ENCODE data around the gene CLCN7. TPM values are rescaled to one million over a fixed set of nuclear protein-coding genes. Genes with fewer than 3 reads are reported as not detected.
A peak's percentile ranks its signal among the peaks of the same experiment; 100 is the strongest.

Gene CLCN7
- total and polyA plus RNA-seq, 2 of the 13 experiments (the other 11 are each of a cell fraction or from before 2014, with no cell fraction given) = 24.6 to 25.1 TPM

DNA sequence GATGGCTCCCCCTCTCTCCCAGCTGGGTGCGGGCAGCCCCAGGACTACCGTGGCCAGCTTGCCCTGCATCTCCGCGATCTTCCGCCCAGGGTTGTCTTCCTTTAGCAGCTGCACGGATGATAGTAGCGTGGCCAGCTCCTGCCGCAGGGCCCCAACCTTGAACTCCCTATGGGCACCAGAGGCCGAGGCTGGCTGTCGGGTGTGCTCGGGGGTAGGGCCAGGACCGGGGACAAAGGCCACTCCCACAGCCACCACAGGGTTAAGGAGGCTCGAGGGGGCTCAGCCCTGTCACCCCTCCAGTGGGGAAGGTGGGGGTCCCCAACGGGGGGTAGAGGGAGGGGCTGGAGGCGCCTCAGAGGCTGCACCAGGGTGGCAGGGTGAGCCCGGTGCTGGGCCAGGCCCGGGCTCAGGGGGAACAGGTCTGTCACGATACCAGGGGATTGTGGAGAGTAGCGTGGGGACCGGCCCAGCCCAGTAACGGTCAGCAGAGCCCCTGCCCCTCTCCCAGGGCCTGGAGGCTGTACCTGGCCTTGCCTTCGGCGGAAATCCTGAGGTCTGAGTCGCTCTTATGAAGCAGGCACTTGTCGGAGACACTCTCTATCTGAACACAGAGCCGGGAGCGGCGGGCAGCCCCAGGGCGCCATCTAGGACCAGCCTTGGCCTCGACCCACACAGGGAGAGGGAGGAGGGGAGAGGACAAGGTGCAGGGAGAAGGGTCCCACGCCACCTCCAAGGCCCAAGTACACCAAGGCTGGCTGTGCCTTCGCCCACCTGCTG is 38.7 kb downstream of the CLCN7 start (continued):
- TF ChIP-seq ZNF460 (CRISPR knock-in tag; IDR thresholded peaks at IDR 0.05; ENCODE audit: borderline replicate concordance) (no peak), GTF2F1 (IDR thresholded peaks at IDR 0.05; ENCODE audit: low read length) (no peak), CHD4 (IDR thresholded peaks at IDR 0.05; ENCODE audit: borderline replicate concordance, low read length) (no peak), NFATC3 (CRISPR knock-in tag; IDR thresholded peaks at IDR 0.05) (no peak), HHEX (CRISPR knock-in tag; IDR thresholded peaks at IDR 0.05) (no peak), TOE1 (CRISPR knock-in tag; IDR thresholded peaks at IDR 0.05) (no peak), ZNF530 (CRISPR knock-in tag; IDR thresholded peaks at IDR 0.05; ENCODE audit: low read depth) (no peak), HNF4G (IDR thresholded peaks at IDR 0.05; ENCODE audit: borderline replicate concordance, low read depth, low read length) (no peak; the same call in 1 of the 2 replicates), HNF4G (CRISPR knock-in tag; IDR thresholded peaks at IDR 0.05; ENCODE audit: borderline replicate concordance, low read depth) (no peak), ZNF724P (CRISPR knock-in tag; IDR thresholded peaks at IDR 0.05; ENCODE audit: borderline replicate concordance) (peak; percentile 74; the same call in 1 of the 2 replicates), ZFY (CRISPR knock-in tag; IDR thresholded peaks at IDR 0.05) (peak; percentile 74)
- TF ChIP-seq, protein P1, sequence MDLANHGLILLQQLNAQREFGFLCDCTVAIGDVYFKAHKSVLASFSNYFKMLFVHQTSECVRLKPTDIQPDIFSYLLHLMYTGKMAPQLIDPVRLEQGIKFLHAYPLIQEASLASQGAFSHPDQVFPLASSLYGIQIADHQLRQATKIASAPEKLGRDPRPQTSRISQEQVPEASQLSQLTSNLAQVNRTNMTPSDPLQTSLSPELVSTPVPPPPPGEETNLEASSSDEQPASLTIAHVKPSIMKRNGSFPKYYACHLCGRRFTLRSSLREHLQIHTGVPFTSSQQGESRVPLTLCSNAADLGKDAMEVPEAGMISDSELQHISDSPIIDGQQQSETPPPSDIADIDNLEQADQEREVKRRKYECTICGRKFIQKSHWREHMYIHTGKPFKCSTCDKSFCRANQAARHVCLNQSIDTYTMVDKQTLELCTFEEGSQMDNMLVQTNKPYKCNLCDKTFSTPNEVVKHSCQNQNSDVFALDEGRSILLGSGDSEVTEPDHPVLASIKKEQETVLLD (CRISPR knock-in tag; IDR thresholded peaks at IDR 0.05; ENCODE audit: low read depth) = no peak
- TF ChIP-seq, protein P2, sequence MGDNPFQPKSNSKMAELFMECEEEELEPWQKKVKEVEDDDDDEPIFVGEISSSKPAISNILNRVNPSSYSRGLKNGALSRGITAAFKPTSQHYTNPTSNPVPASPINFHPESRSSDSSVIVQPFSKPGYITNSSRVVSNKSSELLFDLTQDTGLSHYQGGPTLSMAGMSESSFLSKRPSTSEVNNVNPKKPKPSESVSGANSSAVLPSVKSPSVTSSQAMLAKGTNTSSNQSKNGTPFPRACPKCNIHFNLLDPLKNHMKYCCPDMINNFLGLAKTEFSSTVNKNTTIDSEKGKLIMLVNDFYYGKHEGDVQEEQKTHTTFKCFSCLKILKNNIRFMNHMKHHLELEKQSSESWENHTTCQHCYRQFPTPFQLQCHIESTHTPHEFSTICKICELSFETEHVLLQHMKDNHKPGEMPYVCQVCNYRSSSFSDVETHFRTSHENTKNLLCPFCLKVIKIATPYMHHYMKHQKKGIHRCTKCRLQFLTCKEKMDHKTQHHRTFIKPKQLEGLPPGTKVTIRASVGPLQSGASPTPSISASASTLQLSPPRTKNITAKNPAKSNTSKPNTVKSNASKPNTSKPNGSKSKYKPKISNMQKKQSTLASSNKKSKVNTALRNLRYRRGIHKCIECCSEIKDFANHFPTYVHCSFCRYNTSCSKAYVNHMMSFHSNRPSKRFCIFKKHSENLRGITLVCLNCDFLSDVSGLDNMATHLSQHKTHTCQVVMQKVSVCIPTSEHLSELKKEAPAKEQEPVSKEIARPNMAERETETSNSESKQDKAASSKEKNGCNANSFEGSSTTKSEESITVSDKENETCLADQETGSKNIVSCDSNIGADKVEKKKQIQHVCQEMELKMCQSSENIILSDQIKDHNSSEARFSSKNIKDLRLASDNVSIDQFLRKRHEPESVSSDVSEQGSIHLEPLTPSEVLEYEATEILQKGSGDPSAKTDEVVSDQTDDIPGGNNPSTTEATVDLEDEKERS (CRISPR knock-in tag; IDR thresholded peaks at IDR 0.05) = 0 out of 2 replicates have a peak, but pooled peaks have one; percentile 51
- TF ChIP-seq, protein P3, sequence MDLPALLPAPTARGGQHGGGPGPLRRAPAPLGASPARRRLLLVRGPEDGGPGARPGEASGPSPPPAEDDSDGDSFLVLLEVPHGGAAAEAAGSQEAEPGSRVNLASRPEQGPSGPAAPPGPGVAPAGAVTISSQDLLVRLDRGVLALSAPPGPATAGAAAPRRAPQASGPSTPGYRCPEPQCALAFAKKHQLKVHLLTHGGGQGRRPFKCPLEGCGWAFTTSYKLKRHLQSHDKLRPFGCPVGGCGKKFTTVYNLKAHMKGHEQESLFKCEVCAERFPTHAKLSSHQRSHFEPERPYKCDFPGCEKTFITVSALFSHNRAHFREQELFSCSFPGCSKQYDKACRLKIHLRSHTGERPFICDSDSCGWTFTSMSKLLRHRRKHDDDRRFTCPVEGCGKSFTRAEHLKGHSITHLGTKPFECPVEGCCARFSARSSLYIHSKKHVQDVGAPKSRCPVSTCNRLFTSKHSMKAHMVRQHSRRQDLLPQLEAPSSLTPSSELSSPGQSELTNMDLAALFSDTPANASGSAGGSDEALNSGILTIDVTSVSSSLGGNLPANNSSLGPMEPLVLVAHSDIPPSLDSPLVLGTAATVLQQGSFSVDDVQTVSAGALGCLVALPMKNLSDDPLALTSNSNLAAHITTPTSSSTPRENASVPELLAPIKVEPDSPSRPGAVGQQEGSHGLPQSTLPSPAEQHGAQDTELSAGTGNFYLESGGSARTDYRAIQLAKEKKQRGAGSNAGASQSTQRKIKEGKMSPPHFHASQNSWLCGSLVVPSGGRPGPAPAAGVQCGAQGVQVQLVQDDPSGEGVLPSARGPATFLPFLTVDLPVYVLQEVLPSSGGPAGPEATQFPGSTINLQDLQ (CRISPR knock-in tag; IDR thresholded peaks at IDR 0.05) = no peak
- TF ChIP-seq, protein P4, sequence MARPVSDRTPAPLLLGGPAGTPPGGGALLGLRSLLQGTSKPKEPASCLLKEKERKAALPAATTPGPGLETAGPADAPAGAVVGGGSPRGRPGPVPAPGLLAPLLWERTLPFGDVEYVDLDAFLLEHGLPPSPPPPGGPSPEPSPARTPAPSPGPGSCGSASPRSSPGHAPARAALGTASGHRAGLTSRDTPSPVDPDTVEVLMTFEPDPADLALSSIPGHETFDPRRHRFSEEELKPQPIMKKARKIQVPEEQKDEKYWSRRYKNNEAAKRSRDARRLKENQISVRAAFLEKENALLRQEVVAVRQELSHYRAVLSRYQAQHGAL (CRISPR knock-in tag; IDR thresholded peaks at IDR 0.05; ENCODE audit: not compliant biosample characterization) = no peak
